Measurements from ENCODE around the gene PPP4R2. TPM values are rescaled to one million over a fixed set of nuclear protein-coding genes. Genes with fewer than 3 reads are reported as not detected.
"Not testable (repeated sequence)": the region's sequence is repeated elsewhere in the genome, so short reads cannot be mapped to it uniquely, and the experiment has no call there.

PPP4R2 gene
- total RNA-seq, 1 experiment from 2014 or later, result 22.0 TPM

DNA sequence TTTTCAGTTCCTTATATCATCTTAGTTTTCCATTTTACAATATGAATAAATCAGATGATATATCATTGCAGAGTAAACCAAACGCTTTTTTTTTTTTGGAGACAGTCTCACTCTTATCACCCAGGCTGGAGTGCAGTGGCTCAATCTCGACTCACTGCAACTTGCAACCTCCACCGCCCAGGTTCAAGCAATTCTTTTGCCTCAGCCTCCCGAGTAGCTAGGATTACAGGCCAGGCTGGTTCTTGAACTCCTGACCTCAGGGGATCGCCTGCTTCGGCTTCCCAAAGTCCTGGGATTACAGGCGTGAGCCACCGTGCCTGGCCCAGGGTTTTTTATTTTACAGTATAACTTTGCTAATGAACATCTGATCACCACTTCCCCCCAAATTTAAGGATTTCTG lies 59.0 kb downstream of the PPP4R2 start:
- DNase-seq (ENCODE audit: low read depth), result no peak
- in situ Hi-C loops (cut with HindIII; ENCODE audit: low pct_unique_long_range_greater_than_20kb, low sequenced_read_pairs), result no loop called here

DNA sequence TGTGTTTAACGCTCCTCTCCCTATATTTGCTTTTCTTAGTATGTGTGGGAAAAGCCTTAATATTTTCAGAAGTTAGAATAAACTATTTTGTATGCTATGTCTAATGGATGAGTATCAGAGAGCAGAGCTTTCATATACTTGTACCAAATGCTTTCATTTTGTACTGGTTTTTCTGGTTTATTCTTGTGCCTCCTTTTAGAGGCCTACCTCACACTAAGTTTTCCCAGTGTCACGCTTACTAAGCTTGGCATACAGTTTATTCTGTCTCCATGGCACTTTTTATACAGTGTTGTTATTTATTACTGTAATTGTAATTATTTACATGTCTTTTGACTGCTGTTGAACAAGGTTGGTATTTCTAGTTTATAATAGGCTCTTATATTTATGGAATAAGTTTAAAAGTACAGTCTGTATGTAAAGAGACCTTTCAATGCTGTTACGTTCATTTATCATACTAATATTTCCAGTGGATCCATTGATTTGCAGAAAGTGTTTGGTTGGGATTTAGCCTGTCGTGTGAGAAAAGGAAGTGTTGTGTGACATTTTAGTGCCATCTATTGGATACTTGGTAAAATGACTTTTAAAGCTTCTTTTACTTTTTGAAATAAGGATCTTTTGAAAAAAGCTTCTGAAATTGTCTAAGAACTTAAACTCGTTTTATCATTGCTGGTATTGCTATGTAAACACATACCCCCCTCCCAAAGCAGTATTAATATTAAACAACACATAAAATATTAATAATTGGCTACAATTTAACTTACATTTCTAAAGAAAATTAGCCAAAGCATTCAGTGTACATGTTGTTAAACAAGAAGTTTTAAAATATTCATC lies 59.6 kb downstream of the PPP4R2 start:
- peak; percentile 22 for DNase-seq (ENCODE audit: low read depth)
- in situ Hi-C loops (cut with HindIII; ENCODE audit: low pct_unique_long_range_greater_than_20kb, low sequenced_read_pairs), result no loop called here

GRCh38 chr3:73056845-73057150 lies 60.2 kb downstream of the PPP4R2 start:
- no peak for DNase-seq (ENCODE audit: low read depth)
- in situ Hi-C loops (cut with HindIII; ENCODE audit: low pct_unique_long_range_greater_than_20kb, low sequenced_read_pairs), result no loop called here

DNA sequence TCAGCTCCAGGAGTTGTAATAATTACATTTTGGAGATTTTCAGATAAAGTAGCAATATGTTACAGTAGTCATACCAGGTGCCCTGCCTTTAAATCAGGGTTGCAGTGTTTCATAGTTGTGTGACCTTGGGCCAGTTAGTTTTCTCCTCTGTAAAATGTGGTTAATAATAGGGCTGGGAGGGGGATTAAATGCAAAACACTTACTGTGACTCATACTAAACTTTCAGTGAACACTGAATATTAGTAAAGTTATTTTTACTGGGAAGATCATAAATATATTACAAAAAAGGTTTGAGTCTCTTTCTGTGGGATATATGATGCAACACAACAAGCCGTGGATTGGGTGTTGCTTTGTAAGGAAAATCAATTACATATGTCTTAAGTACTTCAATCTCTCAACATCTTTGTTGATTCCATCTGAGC lies 63.7 kb downstream of the PPP4R2 start:
- DNase-seq (ENCODE audit: low read depth), result no peak
- in situ Hi-C loops (cut with HindIII; ENCODE audit: low pct_unique_long_range_greater_than_20kb, low sequenced_read_pairs), result no loop called here

DNA sequence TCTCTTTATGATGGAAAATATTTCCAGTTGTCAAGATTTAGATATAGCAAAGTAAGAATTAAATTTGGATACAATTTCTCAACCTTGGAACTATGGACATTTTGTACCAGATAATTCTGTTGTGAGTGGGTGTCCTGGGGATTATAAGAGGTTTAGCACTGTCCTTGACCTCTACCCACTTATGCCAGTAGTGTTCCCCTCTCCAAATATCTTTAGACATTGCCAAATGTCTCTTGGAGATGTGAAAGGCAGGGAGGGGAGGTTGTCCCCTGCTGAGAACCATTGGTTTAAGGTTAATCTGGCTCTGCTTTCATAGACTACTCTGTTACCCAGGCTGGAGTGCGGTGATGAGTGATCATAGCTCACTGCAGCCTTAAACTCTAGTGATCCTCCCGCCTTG lies 64.8 kb downstream of the PPP4R2 start, which contains the start of gene EBLN2:
EBLN2 (plus strand) TSS at position 244 of the 400 bp plus-strand sequence. CDS start 423 bp downstream, outside the sequence.
- no peak for DNase-seq (ENCODE audit: low read depth)
- in situ Hi-C loops (cut with HindIII; ENCODE audit: low pct_unique_long_range_greater_than_20kb, low sequenced_read_pairs), result no loop called here

DNA sequence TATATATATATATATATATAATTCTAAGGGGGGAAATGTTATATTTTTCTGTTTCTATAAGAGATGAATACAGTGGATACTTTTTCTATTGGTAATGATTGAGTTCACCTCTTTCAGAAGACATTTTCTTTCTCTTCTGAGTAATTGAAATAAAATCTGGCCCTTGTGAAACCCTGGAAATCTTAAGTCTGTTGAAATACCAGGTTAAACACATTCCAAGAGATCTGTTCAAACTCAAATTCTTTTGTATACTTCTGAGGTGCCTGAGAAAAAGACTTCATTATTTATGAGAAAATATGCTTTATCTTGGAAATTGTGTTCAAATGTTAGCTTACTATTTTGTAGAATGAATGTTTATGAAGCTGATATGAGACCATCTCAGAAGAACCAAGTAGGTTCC lies 69.6 kb downstream of the PPP4R2 start:
- DNase-seq (ENCODE audit: low read depth); in situ Hi-C loops (cut with HindIII; ENCODE audit: low pct_unique_long_range_greater_than_20kb, low sequenced_read_pairs): not testable (repeated sequence)

GRCh38 chr3:73068419-73068818 lies 71.8 kb downstream of the PPP4R2 start:
- no peak for DNase-seq (ENCODE audit: low read depth)
- in situ Hi-C loops (cut with HindIII; ENCODE audit: low pct_unique_long_range_greater_than_20kb, low sequenced_read_pairs), result no loop called here

- in situ Hi-C loops (cut with HindIII; ENCODE audit: low pct_unique_long_range_greater_than_20kb, low sequenced_read_pairs), result no loop called here
- no peak for DNase-seq (ENCODE audit: low read depth)
Measured at GRCh38 chr3:73069187-73069586, 72.6 kb downstream of the PPP4R2 start.

DNA sequence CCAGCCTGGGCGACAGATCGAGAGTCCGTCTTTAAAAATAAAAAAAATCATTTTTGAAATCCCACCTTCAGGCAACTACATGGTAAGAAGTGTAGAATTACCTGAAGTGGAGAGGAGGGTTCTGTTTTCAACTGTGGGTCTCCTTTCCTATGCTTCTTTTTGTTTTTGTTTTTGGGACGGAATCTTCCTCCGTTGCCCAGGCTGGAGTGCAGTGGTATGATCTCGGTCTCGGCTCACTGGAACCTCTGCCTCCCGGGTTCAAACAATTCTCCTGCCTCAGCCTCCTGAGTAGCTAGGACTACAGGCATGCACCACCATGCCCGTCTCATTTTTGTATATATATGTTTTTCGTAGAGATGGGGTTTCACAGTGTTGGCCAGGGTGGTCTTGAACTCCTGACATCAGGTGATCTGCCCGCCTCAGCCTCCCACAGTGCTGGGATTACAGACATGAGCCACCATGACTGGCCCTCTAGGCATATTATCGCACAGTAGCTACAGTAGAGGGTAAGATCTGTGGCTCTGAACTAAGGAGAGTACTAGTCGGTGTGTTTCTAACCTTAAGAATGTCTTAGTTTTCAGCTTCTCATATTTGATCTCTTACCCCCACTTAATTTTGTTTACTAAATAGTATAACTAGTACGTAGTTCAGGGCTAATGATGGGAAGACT lies 73.3 kb downstream of the PPP4R2 start:
- in situ Hi-C loops (cut with HindIII; ENCODE audit: low pct_unique_long_range_greater_than_20kb, low sequenced_read_pairs), result no loop called here
- DNase-seq (ENCODE audit: low read depth), result no peak

- DNase-seq (ENCODE audit: low read depth), result no peak
- in situ Hi-C loops (cut with HindIII; ENCODE audit: low pct_unique_long_range_greater_than_20kb, low sequenced_read_pairs), result no loop called here
Measured at GRCh38 chr3:73070675-73071575, 74.3 kb downstream of the PPP4R2 start.

DNA sequence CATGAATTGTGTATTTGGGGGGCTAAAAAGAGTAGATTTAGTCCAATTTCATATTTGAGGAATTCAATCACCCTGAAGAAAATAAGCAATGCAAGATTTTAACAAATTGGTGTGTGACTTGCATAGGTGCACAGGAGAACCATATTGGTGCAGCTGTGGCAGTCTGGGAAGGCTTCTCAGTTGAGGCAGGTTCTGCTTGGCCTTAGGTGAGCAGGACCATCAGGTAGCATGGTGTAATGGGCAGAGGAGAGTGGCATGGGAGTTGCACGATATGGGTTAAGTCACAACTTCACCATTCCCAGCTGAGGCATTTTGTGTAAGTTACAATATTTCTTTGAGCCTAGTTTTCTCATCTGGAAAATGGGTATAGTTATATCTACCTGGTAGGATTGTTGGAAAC lies 75.3 kb downstream of the PPP4R2 start:
- DNase-seq (ENCODE audit: low read depth), result no peak
- in situ Hi-C loops (cut with HindIII; ENCODE audit: low pct_unique_long_range_greater_than_20kb, low sequenced_read_pairs), result no loop called here

GRCh38 chr3:73072634-73073033 lies 76.0 kb downstream of the PPP4R2 start:
- in situ Hi-C loops (cut with HindIII; ENCODE audit: low pct_unique_long_range_greater_than_20kb, low sequenced_read_pairs), result no loop called here
- no peak for DNase-seq (ENCODE audit: low read depth)

DNA sequence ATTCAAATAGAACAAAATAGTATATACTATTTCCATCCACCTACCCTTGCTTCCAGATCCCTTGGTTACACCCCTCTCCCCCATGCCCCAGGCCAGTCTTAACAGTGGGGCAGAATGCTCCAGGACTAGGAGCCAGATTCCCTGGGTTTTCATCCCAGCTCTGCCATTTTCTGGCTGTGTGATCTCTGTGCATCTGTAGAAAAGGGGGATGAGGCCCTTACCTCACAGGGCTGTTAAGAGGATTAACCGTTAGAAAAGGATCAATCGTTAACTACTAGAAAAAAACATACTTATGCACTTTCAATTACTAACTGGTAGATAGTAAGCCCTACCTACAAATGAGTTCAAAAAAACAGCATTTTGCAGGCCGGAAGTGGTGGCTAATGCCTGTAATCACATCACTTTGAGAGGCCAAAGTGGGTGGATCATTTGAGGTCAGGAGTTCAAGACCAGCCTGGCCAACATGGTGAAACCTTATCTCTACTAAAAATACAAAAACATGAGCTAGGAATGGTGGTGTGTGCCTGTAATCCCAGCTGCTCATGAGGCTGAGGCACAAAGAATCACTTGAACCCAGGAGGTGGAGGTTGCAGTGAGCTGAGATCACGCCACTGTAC lies 76.6 kb downstream of the PPP4R2 start:
- in situ Hi-C loops (cut with HindIII; ENCODE audit: low pct_unique_long_range_greater_than_20kb, low sequenced_read_pairs), result no loop called here

GRCh38 chr3:73074781-73075180 lies 78.2 kb downstream of the PPP4R2 start:
- in situ Hi-C loops (cut with HindIII; ENCODE audit: low pct_unique_long_range_greater_than_20kb, low sequenced_read_pairs), result no loop called here
- DNase-seq (ENCODE audit: low read depth), result no peak

More for the DNA sequence above, 76.6 kb downstream of the PPP4R2 start:
- DNase-seq (ENCODE audit: low read depth), result no peak

DNA sequence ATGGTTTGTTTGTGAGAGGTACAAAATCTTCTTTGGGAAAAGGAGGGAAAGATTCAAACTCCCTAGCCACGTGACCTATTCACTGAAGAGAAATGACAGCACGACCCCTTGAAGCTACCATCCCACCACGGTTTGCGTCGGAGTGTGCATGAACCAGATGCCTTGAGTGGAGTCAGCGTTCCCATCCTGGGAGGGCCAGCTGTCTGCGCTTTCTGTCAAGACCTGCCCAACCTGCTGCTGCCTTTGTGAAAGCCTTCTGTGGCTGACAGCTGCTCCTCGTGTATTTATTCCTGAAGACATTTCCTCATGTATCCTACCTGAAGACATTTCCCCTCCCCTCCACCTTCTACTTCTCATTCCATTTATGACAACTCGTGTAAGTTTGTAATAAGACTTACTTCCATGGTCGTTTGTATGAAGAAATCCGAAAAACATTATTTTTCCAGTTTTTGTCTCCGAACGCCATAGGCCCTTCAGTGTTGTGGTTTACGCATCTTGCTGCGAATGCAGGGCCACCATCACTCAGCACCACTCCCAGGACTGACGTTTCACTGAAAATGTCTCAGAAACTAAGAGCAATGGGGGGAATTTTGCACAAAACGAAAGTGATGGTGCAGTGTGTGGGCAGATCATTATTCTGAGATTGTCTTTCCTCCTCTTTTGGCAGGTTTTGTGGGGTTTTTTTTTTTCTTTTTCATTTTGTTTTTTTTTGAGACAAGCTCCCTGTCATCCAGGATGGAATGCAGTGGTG lies 83.8 kb downstream of the PPP4R2 start:
- in situ Hi-C loops (cut with HindIII; ENCODE audit: low pct_unique_long_range_greater_than_20kb, low sequenced_read_pairs), result no loop called here
- no peak for DNase-seq (ENCODE audit: low read depth)

DNA sequence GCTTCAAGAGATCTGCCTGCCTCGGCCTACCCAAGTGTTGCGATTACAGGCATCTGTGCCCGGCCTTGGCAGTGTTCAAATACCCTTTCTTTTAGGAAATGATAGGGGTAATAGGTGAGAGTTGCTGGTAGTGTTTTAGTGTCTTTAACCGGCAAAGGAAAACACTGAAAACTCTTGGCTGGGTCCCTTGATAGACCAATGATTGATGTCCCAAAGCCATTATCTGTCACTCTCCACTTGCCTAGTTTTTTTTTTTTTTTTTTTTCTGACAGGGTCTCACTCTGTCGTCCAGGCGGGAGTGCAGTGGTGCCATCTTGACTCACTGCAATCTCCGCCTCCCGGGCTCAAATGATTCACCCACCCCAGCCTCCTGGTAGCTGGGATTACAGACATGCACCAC lies 84.5 kb downstream of the PPP4R2 start:
- no peak for DNase-seq (ENCODE audit: low read depth)
- in situ Hi-C loops (cut with HindIII; ENCODE audit: low pct_unique_long_range_greater_than_20kb, low sequenced_read_pairs), result no loop called here

DNA sequence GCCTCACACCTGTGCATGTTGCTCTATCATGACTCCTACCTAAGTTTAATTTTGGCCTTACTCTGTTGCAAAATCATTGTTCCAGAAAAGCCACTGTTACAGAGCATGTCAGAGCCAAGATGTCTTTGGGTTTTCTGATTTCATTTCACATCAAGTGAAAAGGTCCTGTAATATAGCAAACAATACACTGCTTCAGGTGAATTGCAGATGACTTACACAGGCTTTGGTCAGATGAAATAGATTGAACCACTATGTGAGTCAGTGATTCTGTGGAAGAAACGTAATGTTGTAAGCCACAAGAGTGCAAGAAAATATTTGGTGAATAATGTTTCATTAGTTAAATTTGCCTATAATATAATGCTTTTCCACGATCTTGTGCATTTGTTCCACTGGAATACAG lies 87.6 kb downstream of the PPP4R2 start:
- no peak for DNase-seq (ENCODE audit: low read depth)
- in situ Hi-C loops (cut with HindIII; ENCODE audit: low pct_unique_long_range_greater_than_20kb, low sequenced_read_pairs), result no loop called here

DNA sequence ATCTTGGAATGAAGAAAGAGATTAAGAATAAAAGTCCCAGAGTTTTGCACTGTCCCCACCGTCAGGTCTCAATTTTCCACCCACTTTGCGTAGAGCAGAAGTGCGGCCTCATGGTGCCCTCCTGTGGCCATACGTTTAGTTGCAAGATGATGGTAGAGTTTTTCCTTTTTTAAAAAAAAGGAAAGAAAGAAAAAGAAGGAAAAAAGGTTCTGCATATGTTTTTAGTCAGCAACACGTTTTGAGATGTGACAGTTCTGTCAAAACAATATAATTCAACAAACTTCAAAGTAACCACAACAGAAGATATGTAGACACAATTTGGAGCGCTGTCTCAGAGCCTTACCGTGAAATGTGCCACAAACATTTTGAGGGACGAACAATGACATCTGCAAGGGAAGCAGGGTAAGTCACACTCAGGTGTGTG lies 89.5 kb downstream of the PPP4R2 start:
- peak; percentile 13 for DNase-seq (ENCODE audit: low read depth)
- in situ Hi-C loops (cut with HindIII; ENCODE audit: low pct_unique_long_range_greater_than_20kb, low sequenced_read_pairs), result no loop called here
